ENCODE results near the gene PLPP7.
A peak's percentile ranks its signal among the peaks of the same experiment; 100 is the strongest.
"Not testable (repeated sequence)": the region's sequence is repeated elsewhere in the genome, so short reads cannot be mapped to it uniquely, and the experiment has no call there.

PLPP7 gene

DNA sequence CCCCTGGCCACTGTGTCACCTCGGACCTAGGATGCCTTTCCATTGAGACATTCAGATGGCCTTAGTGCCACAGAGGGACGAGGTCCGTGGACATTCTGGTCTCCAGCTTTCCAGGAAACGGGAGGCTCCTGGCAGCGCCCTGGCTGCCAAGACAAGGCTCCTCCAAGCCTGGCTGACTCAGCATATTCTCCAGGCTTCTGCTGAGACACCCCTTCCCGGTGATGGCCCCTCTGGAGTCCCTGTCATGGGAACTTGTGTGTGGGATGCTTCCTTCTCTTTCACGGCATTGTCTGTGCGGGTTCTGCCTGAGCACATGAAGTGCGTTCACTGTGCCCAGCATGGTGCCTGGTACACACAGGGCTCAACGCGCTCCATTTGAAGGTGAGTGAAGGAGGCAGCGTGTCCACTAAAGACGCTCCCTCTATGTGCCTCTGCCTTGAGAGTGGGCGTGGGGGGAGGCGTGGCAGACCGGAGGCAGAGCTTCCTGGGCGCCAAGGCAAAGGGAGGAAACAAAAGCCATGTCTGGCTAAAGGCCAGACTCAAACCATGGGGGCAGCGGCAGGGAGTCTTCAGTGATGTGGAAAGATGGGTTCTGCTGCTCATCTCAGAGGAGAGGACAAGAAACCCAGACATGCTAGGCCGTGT, 58.0 kb downstream of the PLPP7 start:
- Histone ChIP-seq H3K4me1 (ENCODE audit: control insufficient read depth, insufficient read depth, low read length, poor library complexity, severe bottlenecking) (peaks cover 6% of the 10 kb centered on the region), H3K4me3 (ENCODE audit: insufficient read depth, low read depth, low read length, poor library complexity, severe bottlenecking) (no peak overlapping the region), H3K9me3 (ENCODE audit: control insufficient read depth, low read length) (no peaks in the 10 kb centered on the region), H3K36me3 (ENCODE audit: control insufficient read depth, insufficient read depth, low read length) (no peaks in the 10 kb centered on the region), H3K27ac (ENCODE audit: insufficient read depth, low read length, poor library complexity, severe bottlenecking) (no peak overlapping the region), H3K27me3 (replicated peaks; ENCODE audit: control insufficient read depth, insufficient read depth, low read length, poor library complexity, severe bottlenecking) (no peaks in the 10 kb centered on the region)
- no peak for DNase-seq

- peaks cover 6% of the 10 kb centered on the region for H3K4me1 ChIP-seq (ENCODE audit: control insufficient read depth, insufficient read depth, low read length, poor library complexity, severe bottlenecking)
Observed at GRCh38 chr9:131348631-131349521, 59.4 kb downstream of the PLPP7 start.

DNA sequence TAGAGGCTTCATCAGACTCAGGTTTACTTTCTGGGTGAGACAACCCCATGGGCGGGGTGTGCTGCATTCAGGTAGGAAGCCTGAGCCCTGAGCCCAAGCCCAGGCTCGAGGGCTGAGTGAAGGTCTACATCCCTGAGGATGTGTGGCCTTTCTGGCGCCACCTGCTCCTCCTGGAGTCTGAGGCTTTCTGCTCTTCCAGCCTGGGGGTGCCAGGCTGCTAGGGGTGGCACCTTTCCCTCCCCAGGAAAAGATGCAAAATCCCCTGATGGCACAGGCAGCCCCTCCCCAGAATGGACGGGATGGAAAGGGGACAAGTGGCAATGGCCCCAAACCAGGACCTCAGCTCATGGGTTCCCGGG, 60.0 kb downstream of the PLPP7 start:
- H3K9me3 ChIP-seq (ENCODE audit: control insufficient read depth, low read length): no peaks in the 10 kb centered on the region
- DNase-seq: no peak
- no peak overlapping the region for H3K4me3 ChIP-seq (ENCODE audit: insufficient read depth, low read depth, low read length, poor library complexity, severe bottlenecking)
- no peaks in the 10 kb centered on the region for H3K36me3 ChIP-seq (ENCODE audit: control insufficient read depth, insufficient read depth, low read length)
- H3K27me3 ChIP-seq (replicated peaks; ENCODE audit: control insufficient read depth, insufficient read depth, low read length, poor library complexity, severe bottlenecking): no peaks in the 10 kb centered on the region
- H3K27ac ChIP-seq (ENCODE audit: insufficient read depth, low read length, poor library complexity, severe bottlenecking): no peak overlapping the region
- H3K4me1 ChIP-seq (ENCODE audit: control insufficient read depth, insufficient read depth, low read length, poor library complexity, severe bottlenecking): peaks cover 6% of the 10 kb centered on the region

More at GRCh38 chr9:131348631-131349521, 59.4 kb downstream of the PLPP7 start:
- Histone ChIP-seq H3K27me3 (replicated peaks; ENCODE audit: control insufficient read depth, insufficient read depth, low read length, poor library complexity, severe bottlenecking) (no peaks in the 10 kb centered on the region), H3K4me3 (ENCODE audit: insufficient read depth, low read depth, low read length, poor library complexity, severe bottlenecking) (no peak overlapping the region), H3K27ac (ENCODE audit: insufficient read depth, low read length, poor library complexity, severe bottlenecking) (no peak overlapping the region), H3K9me3 (ENCODE audit: control insufficient read depth, low read length) (no peaks in the 10 kb centered on the region), H3K36me3 (ENCODE audit: control insufficient read depth, insufficient read depth, low read length) (no peaks in the 10 kb centered on the region)
- no peak for DNase-seq

DNA sequence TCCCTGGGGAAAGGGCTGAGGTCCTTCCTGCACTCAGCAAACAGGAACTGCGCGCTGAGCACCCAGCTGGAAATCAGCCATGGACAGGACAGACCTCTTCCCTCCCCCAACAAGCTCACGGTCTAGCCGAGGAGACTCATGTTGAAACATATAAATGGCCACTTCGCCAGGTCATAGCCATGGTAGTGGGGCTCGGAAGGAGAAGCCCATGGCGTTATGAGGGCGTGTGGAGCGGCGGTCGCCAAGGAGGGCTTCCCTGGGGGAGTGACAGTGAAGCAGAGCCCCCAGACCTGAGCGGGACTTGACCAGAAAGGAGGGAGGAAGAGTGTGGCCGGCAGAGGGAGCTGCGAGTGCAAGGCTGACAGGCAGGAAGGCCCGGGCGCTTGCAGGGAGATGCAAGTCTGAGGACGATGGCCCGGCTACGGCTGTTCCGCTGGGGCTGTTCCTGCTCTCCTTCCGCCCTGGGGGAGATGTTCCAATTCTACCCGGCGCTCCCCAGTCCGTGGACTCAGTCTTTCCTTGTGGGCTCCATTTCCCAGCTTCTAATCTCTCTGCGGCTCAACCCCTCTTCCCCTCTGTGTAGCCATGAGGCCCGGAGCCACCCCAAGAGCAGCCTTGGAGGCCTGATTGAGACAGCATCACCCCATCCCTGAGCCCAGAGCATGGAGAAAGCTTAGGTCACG, 60.5 kb downstream of the PLPP7 start:
- Histone ChIP-seq H3K27ac (ENCODE audit: insufficient read depth, low read length, poor library complexity, severe bottlenecking) (no peak overlapping the region), H3K27me3 (replicated peaks; ENCODE audit: control insufficient read depth, insufficient read depth, low read length, poor library complexity, severe bottlenecking) (no peaks in the 10 kb centered on the region), H3K36me3 (ENCODE audit: control insufficient read depth, insufficient read depth, low read length) (no peaks in the 10 kb centered on the region), H3K4me1 (ENCODE audit: control insufficient read depth, insufficient read depth, low read length, poor library complexity, severe bottlenecking) (peaks cover 6% of the 10 kb centered on the region), H3K4me3 (ENCODE audit: insufficient read depth, low read depth, low read length, poor library complexity, severe bottlenecking) (no peak overlapping the region), H3K9me3 (ENCODE audit: control insufficient read depth, low read length) (no peaks in the 10 kb centered on the region)
- peak; percentile 58 to 69 (median 64) for DNase-seq

GRCh38 chr9:131356479-131356878, 67.0 kb downstream of the PLPP7 start:
- not testable (repeated sequence) for DNase-seq; H3K36me3 ChIP-seq (ENCODE audit: control insufficient read depth, insufficient read depth, low read length); H3K4me1 ChIP-seq (ENCODE audit: control insufficient read depth, insufficient read depth, low read length, poor library complexity, severe bottlenecking); H3K9me3 ChIP-seq (ENCODE audit: control insufficient read depth, low read length); H3K27me3 ChIP-seq (replicated peaks; ENCODE audit: control insufficient read depth, insufficient read depth, low read length, poor library complexity, severe bottlenecking); H3K4me3 ChIP-seq (ENCODE audit: insufficient read depth, low read depth, low read length, poor library complexity, severe bottlenecking); H3K27ac ChIP-seq (ENCODE audit: insufficient read depth, low read length, poor library complexity, severe bottlenecking)

GRCh38 chr9:131358556-131358955, 69.0 kb downstream of the PLPP7 start:
- H3K4me3 ChIP-seq (ENCODE audit: insufficient read depth, low read depth, low read length, poor library complexity, severe bottlenecking): no peak overlapping the region
- peaks cover 3% of the 10 kb centered on the region for H3K4me1 ChIP-seq (ENCODE audit: control insufficient read depth, insufficient read depth, low read length, poor library complexity, severe bottlenecking)
- no peak for DNase-seq
- H3K9me3 ChIP-seq (ENCODE audit: control insufficient read depth, low read length): no peaks in the 10 kb centered on the region
- no peaks in the 10 kb centered on the region for H3K36me3 ChIP-seq (ENCODE audit: control insufficient read depth, insufficient read depth, low read length)
- no peak overlapping the region for H3K27ac ChIP-seq (ENCODE audit: insufficient read depth, low read length, poor library complexity, severe bottlenecking)
- H3K27me3 ChIP-seq (replicated peaks; ENCODE audit: control insufficient read depth, insufficient read depth, low read length, poor library complexity, severe bottlenecking): no peaks in the 10 kb centered on the region

All from effector memory CD4-positive, alpha-beta T cell (primary cell).